DMS53 treated with DMSO at 0.1 percent for 48 hours (cell line): ENCODE measurements around the gene DHX38.
"Not testable (repeated sequence)": the region's sequence is repeated elsewhere in the genome, so short reads cannot be mapped to it uniquely, and the experiment has no call there.

Experiments
- DNase-seq: peaks from one replicate; lab custom pipeline; 2025; ENCODE audit not compliant: unreplicated experiment; lab: John Stamatoyannopoulos, UW

Gene DHX38

DNA sequence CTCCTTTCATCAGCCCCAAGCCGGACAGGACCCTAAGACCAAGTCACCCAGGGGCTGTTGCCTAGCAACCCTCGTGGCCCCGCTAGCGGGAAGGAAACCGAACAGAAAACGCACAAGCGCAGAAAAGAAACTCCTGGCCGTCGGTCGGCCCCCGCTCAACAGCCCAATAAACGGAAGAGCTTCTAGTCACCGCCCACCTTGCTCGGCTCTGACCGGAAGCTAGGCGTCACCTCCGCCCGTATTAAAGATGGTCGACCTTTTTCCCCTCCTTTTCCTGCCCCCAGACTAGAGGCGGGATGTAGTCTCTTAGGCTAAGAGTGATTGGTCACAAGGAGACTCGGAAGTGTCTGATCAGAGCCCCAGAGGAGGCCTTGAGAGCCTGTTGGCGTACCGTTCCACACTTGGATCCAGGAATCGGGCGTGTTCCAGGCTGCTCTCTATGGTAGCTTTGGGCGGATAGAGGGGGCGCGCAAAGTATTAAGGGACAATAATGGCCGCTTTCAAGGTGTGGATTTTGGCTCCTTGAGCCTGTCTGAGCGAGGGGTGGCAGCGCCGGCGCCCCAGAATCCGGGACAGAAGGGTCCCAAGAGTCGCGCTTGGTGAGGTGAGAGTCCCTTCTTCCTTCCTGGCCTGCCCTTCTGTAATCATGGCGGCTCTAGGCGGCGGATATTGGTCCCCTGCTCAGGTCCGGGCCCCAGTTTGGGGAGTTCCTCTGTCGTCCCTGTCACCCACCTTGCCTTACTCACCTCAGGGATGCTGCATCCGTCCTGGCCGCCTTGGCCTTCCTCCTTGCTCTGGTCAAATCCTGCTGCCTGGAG is at the start of gene DHX38, which contains the start of gene TXNL4B:
TSS of gene DHX38 (plus strand) at position 400 of the 818 bp plus-strand sequence. CDS start 2,311 bp downstream, outside the sequence.
TSS of gene TXNL4B (minus strand) at position 173 of the 818 bp plus-strand sequence. CDS start 2,871 bp downstream, outside the sequence.
- peak; percentile 92 for DNase-seq

DNA sequence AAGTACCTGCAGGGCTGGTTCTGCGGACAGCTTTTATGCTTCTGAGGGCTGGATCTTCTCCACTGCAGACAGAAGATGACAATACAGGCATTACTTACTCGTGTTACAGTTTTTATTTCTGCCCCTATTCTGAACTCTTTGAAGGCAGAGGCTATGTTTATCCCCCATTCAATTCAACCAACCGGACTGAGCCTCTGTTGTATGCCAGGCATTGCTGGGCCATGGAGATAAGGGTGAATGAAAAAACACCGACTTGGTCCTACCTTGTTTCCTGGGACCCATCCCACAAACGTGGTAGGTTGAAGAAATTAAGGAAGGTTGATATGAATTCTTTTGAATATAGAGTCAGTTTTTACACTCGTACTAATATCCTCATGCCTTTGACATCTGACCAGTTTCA is 49.4 kb upstream of the DHX38 start:
- DNase-seq: no peak

DNA sequence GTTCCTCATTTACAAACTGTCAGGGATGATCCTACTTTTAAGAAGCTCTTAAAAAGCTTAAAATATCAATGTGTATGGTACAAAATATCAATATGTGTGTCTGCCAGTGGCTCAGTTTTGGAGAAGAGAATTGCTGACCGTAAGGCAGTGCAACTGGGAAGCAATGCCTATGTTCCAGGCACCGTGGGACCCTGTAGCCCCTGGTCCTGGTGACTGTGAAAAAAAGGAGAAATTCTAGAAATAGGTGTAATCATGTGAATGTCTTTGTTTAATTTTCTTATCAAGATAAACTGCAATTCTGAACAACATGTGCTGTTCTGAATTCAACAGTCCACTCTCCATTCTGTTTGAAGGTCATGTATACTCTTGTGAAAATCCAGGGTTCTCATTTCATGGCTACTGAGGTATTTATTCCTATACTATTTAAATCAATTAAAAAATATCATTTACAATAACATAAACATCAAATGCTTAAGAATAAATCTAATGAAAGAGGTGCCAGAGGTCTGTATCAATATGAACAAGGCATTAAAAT is 48.8 kb upstream of the DHX38 start:
- DNase-seq: no peak

DNA sequence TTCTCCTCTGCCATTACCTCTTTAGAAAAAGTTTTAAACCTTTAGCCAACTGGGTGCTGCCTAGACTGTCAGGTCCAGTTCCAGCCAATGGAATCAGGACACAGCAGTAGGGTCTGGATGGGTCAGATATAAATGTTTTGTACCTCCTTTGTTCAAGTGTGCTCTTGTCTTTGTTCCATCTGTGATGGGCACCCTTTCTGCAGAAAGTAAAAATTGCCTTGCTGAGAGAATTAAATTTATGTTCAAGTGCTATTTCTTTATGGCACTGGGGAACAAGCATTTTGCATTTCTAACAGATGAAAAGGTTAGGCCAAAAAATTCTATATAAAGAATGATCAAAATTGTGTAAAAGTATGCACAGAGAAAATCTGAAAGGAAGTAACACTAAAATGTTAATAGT is 44.5 kb upstream of the DHX38 start:
- no peak for DNase-seq

DNA sequence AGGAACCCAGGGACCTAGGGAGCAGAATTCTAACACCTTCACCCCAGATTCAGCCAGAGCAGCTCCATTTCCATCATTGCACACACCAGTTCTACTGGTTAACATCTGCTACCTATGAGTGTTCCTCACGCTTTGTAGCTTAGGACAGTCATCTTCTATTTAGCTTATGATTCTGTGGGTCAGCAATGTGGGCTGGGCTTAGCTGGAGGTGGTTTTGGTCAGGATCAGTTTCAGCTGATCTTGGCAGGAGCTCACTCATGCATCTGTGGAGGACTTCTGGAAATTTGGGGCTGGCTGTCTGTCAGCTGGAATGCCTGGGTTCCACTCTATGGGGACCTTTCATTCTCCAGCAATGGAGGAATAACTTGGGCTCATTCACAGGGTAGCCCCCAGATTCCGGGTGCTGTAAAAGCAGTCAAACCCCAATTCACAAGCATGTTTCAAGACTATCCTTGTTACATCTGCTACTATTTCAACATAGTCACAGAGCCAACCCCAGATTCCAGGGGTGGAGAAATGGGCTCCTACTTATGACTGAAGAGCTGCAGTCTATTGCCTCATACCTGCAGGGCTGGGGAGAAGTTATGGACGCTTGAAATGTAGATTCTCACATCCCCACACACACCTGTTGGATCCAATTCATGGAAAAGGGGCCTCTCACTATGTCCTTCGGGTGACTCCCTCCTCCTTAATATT is 42.7 kb upstream of the DHX38 start:
- no peak for DNase-seq

DNA sequence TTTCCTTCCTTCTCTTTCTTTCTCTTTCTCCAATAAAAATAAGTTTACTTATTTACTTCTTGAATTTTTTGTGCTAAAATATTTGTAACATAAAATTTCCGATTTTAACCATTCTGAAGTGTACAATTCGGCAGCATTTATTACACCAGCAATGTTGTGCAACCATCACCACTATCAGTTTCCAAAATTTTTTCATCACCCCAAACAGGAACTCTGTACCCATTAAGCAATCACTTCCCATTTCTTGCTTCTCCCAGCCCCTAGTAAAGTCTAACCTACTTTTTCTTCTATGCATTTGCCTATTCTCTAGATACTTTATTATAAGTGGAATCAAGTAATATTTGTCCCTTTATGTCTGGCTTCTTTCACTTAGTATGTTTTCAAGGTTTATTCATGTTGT is 41.8 kb upstream of the DHX38 start:
- DNase-seq: no peak

DNA sequence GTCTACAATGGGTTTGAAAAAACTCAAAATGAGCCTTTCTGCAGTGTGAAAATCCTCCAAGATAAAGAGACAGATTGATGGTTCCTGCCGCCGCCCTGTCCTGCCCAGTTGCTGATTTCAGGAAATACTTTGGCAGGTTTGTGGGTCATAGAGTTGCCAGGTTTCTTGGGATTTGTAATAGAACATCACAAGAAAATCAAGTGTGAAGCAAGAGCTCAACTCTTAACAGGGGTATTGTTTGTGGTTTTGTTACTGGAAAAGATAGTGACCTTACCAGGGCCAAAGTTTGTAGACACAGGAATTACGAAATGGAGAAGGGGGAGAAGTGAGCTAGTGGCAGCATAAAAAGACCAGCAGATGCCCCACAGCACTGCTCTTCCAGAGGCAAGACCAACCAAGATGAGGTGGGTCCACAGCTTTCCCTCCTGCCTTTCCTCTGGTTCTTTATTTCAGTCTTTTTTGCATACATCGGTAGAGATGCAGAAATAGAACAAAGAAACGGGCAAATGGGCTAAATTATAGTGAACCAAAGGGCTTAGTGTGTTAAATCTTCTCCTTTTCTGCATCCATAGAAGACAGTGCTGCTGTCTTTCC is 39.3 kb upstream of the DHX38 start, which contains the start of gene HP:
TSS of gene HP (plus strand) at position 252 of the 594 bp plus-strand sequence. CDS start at position 400, 148 bp downstream.
- not testable (repeated sequence) for DNase-seq

DNA sequence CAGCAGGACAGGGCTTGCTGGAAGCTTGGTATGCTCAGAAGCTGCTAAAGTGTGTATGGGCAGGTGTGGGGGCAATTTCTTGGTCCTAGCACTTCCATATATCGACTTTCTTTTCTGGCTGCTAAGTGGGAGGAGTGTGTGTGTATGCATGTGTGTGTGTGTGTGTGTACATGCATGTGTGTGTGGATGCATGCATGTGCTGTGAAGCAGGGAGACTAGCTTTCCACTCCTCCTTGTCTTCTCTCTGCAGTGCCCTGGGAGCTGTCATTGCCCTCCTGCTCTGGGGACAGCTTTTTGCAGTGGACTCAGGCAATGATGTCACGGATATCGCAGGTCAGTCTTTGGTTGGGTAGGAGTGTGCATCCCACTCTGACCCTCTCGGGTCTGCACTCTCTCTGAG is 37.7 kb upstream of the DHX38 start:
- no peak for DNase-seq

DNA sequence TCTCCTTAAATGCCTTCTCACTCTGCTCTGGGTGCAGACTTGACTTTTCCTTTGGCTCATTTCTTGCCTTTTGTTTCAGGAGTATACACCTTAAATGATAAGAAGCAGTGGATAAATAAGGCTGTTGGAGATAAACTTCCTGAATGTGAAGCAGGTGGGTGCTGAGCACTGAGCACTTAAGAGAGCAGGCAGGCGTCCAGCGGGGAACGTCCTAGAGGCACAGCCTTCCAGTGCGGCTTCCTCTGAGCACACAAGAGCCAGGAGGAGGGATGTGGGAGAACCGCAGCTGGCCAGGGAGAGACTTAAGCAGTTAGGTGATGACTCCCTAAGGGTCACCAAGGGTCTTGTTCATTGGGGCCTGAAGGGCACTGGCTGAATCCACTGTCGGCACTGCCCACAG is 36.3 kb upstream of the DHX38 start:
- not testable (repeated sequence) for DNase-seq

DNA sequence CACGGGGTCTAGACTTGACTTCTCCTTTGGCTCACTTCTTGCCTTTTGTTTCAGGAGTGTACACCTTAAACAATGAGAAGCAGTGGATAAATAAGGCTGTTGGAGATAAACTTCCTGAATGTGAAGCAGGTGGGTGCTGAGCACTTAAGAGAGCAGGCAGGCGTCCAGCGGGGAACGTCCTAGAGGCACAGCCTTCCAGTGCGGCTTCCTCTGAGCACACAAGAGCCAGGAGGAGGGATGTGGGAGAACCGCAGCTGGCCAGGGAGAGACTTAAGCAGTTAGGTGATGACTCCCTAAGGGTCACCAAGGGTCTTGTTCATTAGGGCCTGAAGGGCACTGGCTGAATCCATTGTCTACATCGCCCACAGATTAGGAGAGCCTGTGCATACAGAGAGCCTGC is 34.6 kb upstream of the DHX38 start:
- peak; percentile 1 for DNase-seq

DNA sequence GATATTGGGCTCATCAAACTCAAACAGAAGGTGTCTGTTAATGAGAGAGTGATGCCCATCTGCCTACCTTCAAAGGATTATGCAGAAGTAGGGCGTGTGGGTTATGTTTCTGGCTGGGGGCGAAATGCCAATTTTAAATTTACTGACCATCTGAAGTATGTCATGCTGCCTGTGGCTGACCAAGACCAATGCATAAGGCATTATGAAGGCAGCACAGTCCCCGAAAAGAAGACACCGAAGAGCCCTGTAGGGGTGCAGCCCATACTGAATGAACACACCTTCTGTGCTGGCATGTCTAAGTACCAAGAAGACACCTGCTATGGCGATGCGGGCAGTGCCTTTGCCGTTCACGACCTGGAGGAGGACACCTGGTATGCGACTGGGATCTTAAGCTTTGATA is 33.2 kb upstream of the DHX38 start:
- no peak for DNase-seq

DNA sequence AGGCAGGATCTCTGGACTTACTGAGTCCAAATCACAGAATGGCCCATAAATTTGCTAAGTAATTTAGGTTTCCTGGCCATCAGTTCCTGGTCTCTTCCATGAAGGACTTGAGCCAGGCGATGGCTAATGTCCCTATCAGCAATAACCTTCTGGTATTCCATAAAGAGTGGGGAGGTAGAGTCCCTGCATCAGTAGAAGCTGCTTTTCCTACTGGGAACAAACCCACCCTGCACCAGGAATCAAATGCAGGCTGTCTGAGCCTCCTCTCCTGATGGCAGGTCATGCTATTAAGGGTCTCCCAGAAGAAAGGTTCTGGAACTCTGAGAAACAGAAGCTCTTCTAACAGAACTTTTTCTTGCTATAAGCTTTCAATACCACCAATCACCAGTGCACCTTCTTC is 32.1 kb upstream of the DHX38 start:
- DNase-seq: no peak

DNA sequence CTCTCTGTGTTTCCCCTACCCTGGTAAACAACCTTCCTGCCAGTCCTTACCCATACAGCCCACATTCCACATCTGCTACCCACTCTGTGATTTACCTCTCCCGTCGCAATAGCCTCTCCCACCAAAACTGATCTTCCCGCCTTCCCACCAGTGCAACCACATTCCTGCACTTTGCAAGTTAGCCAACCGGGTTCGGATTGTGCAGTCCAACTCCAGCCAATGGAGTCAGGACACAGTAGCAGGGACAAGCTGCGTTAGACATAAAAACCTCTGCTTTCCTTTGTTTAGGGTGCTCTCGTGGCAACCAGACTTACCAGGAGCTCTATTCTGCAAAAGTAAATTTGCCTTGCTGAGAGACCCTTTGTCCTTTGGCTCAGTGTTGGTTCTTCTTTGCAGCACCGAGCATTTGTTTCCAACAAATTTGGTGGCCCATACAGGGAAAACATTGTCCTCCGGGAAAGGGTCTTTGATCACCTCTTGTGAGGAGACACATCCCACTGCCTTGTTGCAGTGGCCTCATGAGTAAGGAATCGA is 29.2 kb upstream of the DHX38 start:
- DNase-seq: no peak

DNA sequence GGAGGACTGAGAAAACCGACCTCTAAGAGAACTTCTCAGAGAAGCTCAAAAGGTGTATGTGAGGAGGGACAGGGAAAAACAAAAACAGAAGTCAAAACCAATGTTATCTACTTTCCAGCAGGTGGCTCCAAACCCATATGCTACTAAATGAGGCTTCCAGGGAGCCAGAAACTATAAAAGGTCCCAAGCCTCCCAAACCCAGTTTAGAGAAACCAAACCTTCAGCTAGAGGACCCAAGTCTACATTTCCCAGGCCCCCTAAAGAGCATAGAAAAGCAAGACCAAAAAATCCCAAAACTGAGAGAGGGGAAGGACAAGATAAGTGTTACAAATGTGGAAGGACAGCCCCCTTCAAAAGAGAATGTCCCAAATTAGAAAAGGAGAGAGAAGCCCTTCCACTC is 26.9 kb upstream of the DHX38 start:
- DNase-seq: peak; percentile 8

DNA sequence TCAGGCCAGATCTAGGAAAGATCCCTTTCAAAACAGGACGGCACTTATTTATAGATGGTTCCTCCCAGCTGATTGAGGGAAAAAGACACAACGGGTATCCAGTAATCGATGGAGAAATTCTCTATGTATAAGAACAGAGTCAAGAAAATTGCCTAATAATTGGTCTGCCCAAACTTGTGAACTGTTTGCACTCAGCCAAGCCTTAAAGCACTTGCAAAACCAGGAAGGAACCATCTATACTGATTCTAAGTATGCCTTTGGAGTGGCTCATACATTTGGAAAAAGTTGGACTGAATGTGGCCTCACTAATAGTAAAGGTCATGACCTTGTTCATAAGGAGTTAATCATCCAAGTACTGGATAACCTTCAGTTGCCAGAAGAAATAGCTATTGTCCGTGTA is 24.7 kb upstream of the DHX38 start:
- DNase-seq: no peak

DNA sequence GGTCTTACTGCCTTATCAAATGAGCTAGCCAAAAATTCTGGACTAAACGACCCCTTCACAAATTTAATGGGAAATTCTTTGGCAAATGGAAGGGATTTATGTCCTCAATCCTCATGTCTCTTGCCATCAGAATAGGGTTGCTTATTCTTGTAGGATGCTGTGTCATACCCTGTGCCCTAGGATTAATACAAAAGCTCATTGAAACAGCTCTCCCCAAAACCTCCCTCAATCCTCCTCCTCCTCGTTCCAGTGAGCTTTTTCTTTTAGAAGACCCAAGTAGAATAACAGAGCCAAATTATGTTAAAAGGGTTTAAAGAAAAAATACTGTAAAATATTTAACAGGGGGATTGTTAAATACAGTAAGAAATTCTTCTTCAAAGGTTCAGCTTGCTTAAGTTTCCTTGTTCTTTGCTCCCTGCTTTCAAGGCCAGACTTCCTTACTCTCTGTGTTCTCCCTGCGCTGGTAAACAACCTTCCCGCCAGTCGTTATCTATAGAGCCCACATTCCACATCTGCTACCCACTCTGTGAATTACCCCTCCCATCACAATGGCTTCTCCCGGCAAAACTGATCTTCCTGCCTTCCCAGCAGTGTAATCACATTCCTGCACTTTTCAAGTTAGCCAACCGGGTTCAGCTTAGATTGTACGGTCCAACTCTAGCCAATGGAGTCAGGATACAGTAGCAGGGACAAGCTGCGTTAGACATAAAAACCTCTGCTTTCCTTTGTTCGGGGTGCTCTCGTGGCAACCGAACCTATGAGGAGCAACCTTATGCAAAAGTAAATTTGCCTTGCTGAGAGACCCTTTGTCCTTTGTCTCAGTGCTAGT is 20.9 kb upstream of the DHX38 start:
- DNase-seq: no peak

DNA sequence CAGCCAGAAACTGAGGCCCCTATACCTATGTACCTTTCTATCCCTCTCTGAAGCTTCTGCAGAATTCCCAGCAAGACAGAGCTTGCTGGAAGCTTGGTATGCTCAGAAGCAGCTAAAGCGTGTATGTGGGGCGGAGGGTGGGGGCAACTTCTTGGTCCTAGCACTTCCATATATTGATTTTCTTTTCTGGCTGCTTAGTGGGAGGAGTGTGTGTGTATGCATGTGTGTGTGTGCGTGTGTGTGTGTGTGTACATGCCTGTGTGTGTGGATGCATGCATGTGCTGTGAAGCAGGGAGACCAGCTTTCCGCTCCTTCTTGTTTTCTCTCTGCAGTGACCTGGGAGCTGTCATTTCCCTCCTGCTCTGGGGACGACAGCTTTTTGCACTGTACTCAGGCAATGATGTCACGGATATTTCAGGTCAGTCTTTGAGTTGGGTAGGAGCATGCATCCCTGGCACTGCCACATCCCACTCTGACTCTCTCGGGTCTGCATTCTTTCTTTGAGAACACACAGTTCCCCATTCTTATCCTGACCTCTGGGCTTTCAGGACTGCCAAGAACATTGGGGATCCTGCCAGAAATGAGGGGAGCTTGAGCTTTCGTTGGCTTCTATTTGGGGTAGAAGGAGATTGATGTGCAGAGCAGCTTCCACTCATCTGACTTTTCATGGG is 20.0 kb upstream of the DHX38 start:
- DNase-seq: no peak

DNA sequence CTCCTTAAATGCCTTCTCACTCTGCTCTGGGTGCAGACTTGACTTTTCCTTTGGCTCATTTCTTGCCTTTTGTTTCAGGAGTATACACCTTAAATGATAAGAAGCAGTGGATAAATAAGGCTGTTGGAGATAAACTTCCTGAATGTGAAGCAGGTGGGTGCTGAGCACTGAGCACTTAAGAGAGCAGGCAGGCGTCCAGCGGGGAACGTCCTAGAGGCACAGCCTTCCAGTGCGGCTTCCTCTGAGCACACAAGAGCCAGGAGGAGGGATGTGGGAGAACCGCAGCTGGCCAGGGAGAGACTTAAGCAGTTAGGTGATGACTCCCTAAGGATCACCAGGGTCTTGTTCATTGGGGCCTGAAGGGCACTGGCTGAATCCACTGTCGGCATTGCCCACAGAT is 18.6 kb upstream of the DHX38 start:
- DNase-seq: not testable (repeated sequence)

DNA sequence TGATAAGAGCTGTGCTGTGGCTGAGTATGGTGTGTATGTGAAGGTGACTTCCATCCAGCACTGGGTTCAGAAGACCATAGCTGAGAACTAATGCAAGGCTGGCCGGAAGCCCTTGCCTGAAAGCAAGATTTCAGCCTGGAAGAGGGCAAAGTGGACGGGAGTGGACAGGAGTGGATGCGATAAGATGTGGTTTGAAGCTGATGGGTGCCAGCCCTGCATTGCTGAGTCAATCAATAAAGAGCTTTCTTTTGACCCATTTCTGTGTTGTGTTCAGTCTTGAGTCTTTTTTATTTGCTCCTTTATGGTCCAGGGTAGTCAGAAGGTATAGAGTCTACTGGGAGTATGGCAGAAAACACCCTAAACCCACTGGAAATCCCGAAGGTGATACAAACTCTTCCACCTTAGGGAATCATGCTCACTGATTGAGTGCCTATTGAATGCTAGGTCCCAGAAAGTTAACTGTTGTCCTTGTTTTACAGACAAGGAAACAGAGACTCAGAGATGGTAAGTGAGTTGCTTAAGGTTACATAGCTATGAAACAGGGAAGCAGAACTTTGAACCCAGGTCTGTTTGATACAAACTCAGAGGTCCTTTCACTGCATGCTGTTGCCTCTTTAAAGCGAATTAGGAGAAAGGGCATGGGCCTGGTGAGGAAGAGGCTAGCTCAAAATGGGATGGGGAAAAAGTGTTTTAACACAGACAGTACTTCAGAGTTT is 16.5 kb upstream of the DHX38 start:
- not testable (repeated sequence) for DNase-seq
